ENCODE data around the gene SCNN1G. TPM values are rescaled to one million over a fixed set of nuclear protein-coding genes. Genes with fewer than 3 reads are reported as not detected.
"Not testable (repeated sequence)": the region's sequence is repeated elsewhere in the genome, so short reads cannot be mapped to it uniquely, and the experiment has no call there.

Gene SCNN1G
- total and polyA plus RNA-seq, 4 donors: 0.28 to 0.56 (median 0.36) TPM

GRCh38 chr16:23141959-23142740, 40.4 kb upstream of the SCNN1G start:
- no peak overlapping the region for H3K27ac ChIP-seq (ENCODE audit: low read depth, low read length)
- peaks cover 35% of the 10 kb centered on the region for H3K4me1 ChIP-seq (ENCODE audit: control insufficient read depth, insufficient read depth, low read length)
- no peaks in the 10 kb centered on the region for H3K27me3 ChIP-seq (ENCODE audit: control insufficient read depth, insufficient read depth, low read length)
- H3K4me3 ChIP-seq (ENCODE audit: low read depth, low read length): no peak overlapping the region
- 70% methylated on average over 6 of the region's 7 CpGs for WGBS (ENCODE audit: insufficient coverage)
- H3K9me3 ChIP-seq (ENCODE audit: control insufficient read depth, insufficient read depth, low read length): no peaks in the 10 kb centered on the region
- H3K36me3 ChIP-seq (ENCODE audit: control insufficient read depth, insufficient read depth, low read length): no peaks in the 10 kb centered on the region
- no peak for DNase-seq (ENCODE audit: low read depth in 4 of 6, low spot score in 6 of 6)

DNA sequence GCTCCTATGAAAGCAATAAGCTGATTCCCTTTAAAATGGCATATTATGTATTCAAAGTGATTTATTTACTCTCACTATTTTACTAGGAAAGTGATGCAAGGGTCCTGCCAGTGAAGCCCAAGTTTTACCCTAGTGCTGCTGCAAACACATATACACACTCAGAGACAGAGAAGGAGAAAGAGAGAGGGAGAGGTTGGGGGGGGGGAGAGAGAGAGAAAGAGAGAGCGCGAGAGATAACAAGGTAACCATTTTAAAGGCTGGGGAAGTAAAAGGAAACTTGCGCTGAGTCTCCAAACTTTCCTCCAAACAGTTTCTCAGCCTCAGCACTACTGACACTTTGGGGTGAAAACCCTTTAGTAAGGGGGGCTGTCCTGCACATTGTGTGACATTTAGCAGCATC, 39.2 kb upstream of the SCNN1G start:
- no peak overlapping the region for H3K4me3 ChIP-seq (ENCODE audit: low read depth, low read length)
- H3K9me3 ChIP-seq (ENCODE audit: control insufficient read depth, insufficient read depth, low read length): no peaks in the 10 kb centered on the region
- no peaks in the 10 kb centered on the region for H3K27me3 ChIP-seq (ENCODE audit: control insufficient read depth, insufficient read depth, low read length)
- no peak for DNase-seq (ENCODE audit: low read depth in 4 of 6, low spot score in 6 of 6)
- WGBS (ENCODE audit: insufficient coverage): no CpG with 5 or more reads among the region's 3 CpGs
- peaks cover 45% of the 10 kb centered on the region for H3K4me1 ChIP-seq (ENCODE audit: control insufficient read depth, insufficient read depth, low read length)
- no peaks in the 10 kb centered on the region for H3K36me3 ChIP-seq (ENCODE audit: control insufficient read depth, insufficient read depth, low read length)
- H3K27ac ChIP-seq (ENCODE audit: low read depth, low read length): no peak overlapping the region

DNA sequence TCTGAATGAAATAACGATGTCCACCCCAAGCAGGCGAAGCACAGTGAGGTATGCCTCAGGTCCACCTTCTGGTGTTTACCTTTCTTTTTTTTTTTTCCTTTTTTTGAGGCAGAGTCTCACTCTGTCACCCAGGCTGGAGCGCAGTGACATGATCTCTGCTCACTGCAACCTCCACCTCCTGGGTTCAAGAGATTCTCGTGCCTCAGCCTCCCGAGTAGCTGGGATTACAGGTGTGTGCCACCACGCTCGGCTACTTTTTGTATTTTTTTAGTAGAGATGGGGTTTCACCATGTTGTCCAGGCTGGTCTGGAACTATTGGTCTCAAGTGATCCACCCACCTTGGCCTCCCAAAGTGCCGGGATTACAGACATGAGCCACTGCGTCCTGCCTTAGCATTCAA, 38.2 kb upstream of the SCNN1G start:
- H3K27me3 ChIP-seq (ENCODE audit: control insufficient read depth, insufficient read depth, low read length); DNase-seq (ENCODE audit: low read depth in 4 of 6, low spot score in 6 of 6); H3K36me3 ChIP-seq (ENCODE audit: control insufficient read depth, insufficient read depth, low read length); H3K9me3 ChIP-seq (ENCODE audit: control insufficient read depth, insufficient read depth, low read length); H3K4me3 ChIP-seq (ENCODE audit: low read depth, low read length); H3K27ac ChIP-seq (ENCODE audit: low read depth, low read length): not testable (repeated sequence)
- 100% methylated on average over 2 of the region's 9 CpGs for WGBS (ENCODE audit: insufficient coverage)
- peaks cover 47% of the 10 kb centered on the region for H3K4me1 ChIP-seq (ENCODE audit: control insufficient read depth, insufficient read depth, low read length)

GRCh38 chr16:23145186-23145585, 37.4 kb upstream of the SCNN1G start:
- H3K36me3 ChIP-seq (ENCODE audit: control insufficient read depth, insufficient read depth, low read length): no peaks in the 10 kb centered on the region
- DNase-seq (ENCODE audit: low read depth in 4 of 6, low spot score in 6 of 6): peak in 2 of 6 donors; percentile 58 to 77
- H3K4me1 ChIP-seq (ENCODE audit: control insufficient read depth, insufficient read depth, low read length): peaks cover 50% of the 10 kb centered on the region
- WGBS (ENCODE audit: insufficient coverage): 22% methylated on average over 5 of the region's 6 CpGs
- no peaks in the 10 kb centered on the region for H3K27me3 ChIP-seq (ENCODE audit: control insufficient read depth, insufficient read depth, low read length)
- no peaks in the 10 kb centered on the region for H3K9me3 ChIP-seq (ENCODE audit: control insufficient read depth, insufficient read depth, low read length)
- peak overlapping the region; percentile 2 for H3K27ac ChIP-seq (ENCODE audit: low read depth, low read length)
- no peak overlapping the region for H3K4me3 ChIP-seq (ENCODE audit: low read depth, low read length)

DNA sequence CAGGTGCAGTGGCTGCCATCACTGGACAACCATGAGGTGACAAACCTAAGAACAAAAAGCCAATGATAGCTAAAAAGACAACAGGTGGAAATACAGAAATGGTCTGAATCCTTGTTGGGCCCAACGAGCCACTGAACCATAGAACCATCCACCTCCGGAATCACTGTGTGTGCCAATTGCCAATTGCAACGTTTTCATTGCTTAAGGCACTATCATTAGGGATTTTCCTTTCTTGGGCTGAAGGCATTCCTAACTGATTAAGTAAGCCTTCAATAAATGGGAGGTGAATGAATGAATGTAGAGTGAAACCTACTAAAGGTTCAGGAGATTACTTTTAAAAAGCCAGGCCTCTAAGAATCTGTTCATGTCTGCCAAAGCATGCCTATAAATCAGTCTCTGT, 36.9 kb upstream of the SCNN1G start:
- no CpG with 5 or more reads among the region's 3 CpGs for WGBS (ENCODE audit: insufficient coverage)
- peak in 1 of 6 donors; percentile 22 for DNase-seq (ENCODE audit: low read depth in 4 of 6, low spot score in 6 of 6)
- Histone ChIP-seq H3K27ac (ENCODE audit: low read depth, low read length) (peak overlapping the region; percentile 2), H3K9me3 (ENCODE audit: control insufficient read depth, insufficient read depth, low read length) (no peaks in the 10 kb centered on the region), H3K4me1 (ENCODE audit: control insufficient read depth, insufficient read depth, low read length) (peaks cover 50% of the 10 kb centered on the region), H3K4me3 (ENCODE audit: low read depth, low read length) (no peak overlapping the region), H3K27me3 (ENCODE audit: control insufficient read depth, insufficient read depth, low read length) (no peaks in the 10 kb centered on the region), H3K36me3 (ENCODE audit: control insufficient read depth, insufficient read depth, low read length) (no peaks in the 10 kb centered on the region)

DNA sequence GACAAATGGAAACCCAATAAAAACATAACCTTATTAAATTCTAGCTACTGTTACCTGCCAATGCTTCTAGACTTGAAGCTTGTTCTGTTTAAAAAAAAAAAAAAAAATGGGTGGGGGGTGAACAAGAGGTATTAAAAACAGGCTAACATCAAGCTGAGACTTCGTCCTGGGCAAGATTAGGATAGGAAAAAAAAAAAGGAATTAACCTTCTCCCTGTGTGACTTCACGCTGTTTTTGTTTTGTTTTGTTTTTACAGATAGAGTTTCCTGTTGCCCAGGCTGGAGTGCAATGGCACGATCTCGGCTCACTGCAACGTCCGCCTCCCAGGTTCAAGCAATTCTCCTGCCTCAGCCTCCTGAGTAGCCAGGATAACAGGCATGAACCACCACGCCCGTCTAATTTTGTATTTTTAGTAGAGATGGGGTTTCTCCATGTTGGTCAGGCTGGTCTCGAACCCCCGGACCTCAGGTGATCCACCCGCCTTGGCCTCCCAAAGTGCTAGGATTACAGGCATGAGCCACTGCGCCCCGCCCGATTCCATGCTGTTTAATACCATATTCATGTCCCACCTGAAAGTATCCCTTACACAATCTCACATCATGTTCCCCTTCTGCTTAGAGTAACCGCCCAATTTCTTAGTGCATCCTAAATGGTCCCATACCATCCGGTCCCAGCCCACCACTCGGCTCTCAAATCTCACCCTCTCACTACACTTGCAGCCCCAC, 35.5 kb upstream of the SCNN1G start:
- H3K4me3 ChIP-seq (ENCODE audit: low read depth, low read length): no peak overlapping the region
- 80% methylated on average over 11 of the region's 17 CpGs for WGBS (ENCODE audit: insufficient coverage)

GRCh38 chr16:23147666-23148065, 34.9 kb upstream of the SCNN1G start:
- Histone ChIP-seq H3K4me1 (ENCODE audit: control insufficient read depth, insufficient read depth, low read length) (peaks cover 41% of the 10 kb centered on the region), H3K36me3 (ENCODE audit: control insufficient read depth, insufficient read depth, low read length) (no peaks in the 10 kb centered on the region), H3K27me3 (ENCODE audit: control insufficient read depth, insufficient read depth, low read length) (no peaks in the 10 kb centered on the region), H3K27ac (ENCODE audit: low read depth, low read length) (no peak overlapping the region), H3K9me3 (ENCODE audit: control insufficient read depth, insufficient read depth, low read length) (no peaks in the 10 kb centered on the region), H3K4me3 (ENCODE audit: low read depth, low read length) (no peak overlapping the region)
- 80% methylated on average over 1 of the region's 4 CpGs for WGBS (ENCODE audit: insufficient coverage)
- no peak for DNase-seq (ENCODE audit: low read depth in 4 of 6, low spot score in 6 of 6)

More for the DNA sequence above, 35.5 kb upstream of the SCNN1G start:
- no peak for DNase-seq (ENCODE audit: low read depth in 4 of 6, low spot score in 6 of 6)
- Histone ChIP-seq H3K27ac (ENCODE audit: low read depth, low read length) (no peak overlapping the region), H3K4me1 (ENCODE audit: control insufficient read depth, insufficient read depth, low read length) (peaks cover 44% of the 10 kb centered on the region), H3K9me3 (ENCODE audit: control insufficient read depth, insufficient read depth, low read length) (no peaks in the 10 kb centered on the region), H3K36me3 (ENCODE audit: control insufficient read depth, insufficient read depth, low read length) (no peaks in the 10 kb centered on the region), H3K27me3 (ENCODE audit: control insufficient read depth, insufficient read depth, low read length) (no peaks in the 10 kb centered on the region)

GRCh38 chr16:23148166-23148512, 34.4 kb upstream of the SCNN1G start:
- H3K4me3 ChIP-seq (ENCODE audit: low read depth, low read length): peak overlapping the region; percentile 52
- H3K4me1 ChIP-seq (ENCODE audit: control insufficient read depth, insufficient read depth, low read length): peaks cover 41% of the 10 kb centered on the region
- H3K27me3 ChIP-seq (ENCODE audit: control insufficient read depth, insufficient read depth, low read length): no peaks in the 10 kb centered on the region
- WGBS (ENCODE audit: insufficient coverage): 0% methylated on average over 1 of the region's 7 CpGs
- peak in 1 of 6 donors; percentile 9 for DNase-seq (ENCODE audit: low read depth in 4 of 6, low spot score in 6 of 6)
- H3K36me3 ChIP-seq (ENCODE audit: control insufficient read depth, insufficient read depth, low read length): no peaks in the 10 kb centered on the region
- H3K27ac ChIP-seq (ENCODE audit: low read depth, low read length): no peak overlapping the region
- no peaks in the 10 kb centered on the region for H3K9me3 ChIP-seq (ENCODE audit: control insufficient read depth, insufficient read depth, low read length)

DNA sequence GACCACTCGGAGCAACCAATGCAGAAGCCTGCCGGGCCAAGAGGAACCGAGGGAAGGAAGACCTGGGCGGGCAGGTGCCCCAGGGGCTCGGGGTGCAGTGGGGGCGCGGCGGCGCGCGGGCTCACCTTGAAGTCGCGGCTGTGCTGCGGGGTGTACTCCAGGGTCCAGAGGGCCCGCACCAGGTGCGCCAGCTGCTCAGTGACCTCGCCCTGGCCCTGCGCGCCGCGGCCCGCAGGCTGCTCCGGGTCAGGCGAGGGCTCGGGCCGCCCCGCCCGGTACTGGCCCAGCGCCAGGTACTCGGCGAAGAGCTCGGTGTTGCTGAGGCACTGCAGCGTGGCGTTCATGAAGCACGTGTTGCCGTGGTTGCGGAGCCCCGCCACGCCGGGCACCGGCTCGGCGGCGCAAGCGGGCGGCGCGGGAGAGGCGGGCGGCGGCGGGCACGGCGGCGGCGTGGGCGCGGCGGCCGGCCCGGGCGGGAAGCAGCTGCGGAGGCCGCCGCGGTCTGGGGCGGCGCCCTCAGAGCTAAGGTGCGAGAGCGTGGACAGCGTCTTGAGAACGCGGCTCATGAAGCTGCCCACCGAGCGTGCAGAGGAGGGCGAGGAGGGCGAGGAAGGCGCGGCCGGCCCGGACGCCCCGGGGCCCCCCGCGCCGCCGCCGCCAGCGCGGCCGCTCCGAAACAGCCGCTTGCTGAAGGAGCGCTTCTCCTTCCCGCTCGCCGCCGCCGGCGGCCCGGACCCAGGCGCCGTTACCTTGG, 33.9 kb upstream of the SCNN1G start:
- Histone ChIP-seq H3K9me3 (ENCODE audit: control insufficient read depth, insufficient read depth, low read length) (no peaks in the 10 kb centered on the region), H3K27me3 (ENCODE audit: control insufficient read depth, insufficient read depth, low read length) (no peaks in the 10 kb centered on the region), H3K4me1 (ENCODE audit: control insufficient read depth, insufficient read depth, low read length) (peaks cover 36% of the 10 kb centered on the region), H3K36me3 (ENCODE audit: control insufficient read depth, insufficient read depth, low read length) (no peaks in the 10 kb centered on the region), H3K4me3 (ENCODE audit: low read depth, low read length) (peak overlapping the region; percentile 52), H3K27ac (ENCODE audit: low read depth, low read length) (no peak overlapping the region)
- under 1% methylated on average over 103 of the region's 103 CpGs for WGBS (ENCODE audit: insufficient coverage)
- DNase-seq (ENCODE audit: low read depth in 4 of 6, low spot score in 6 of 6): peak in 2 of 6 donors; percentile 73 to 77

All from spinal cord (tissue), 10 donors.